Ascending aorta (tissue), 2 donors: ENCODE results near the gene HCST. TPM values are rescaled to one million over a fixed set of nuclear protein-coding genes. Genes with fewer than 3 reads are reported as not detected.
A peak's percentile ranks its signal among the peaks of the same experiment; 100 is the strongest.
"Not testable (repeated sequence)": the region's sequence is repeated elsewhere in the genome, so short reads cannot be mapped to it uniquely, and the experiment has no call there.

Experiments used
- DNase-seq, 2 donors: peaks; one replicate each; pipeline ENCODE4 v3.0.0-alpha.2; 2019; ENCODE audit warnings: low spot score in 2 of 2
- H3K27ac ChIP-seq, 2 donors: fragments of 200-600 bp; sonication (generic); one replicate each; pipeline ENCODE4 v1.5.1; 2016 to 2017; ENCODE audit warnings: mild to moderate bottlenecking in 1 of 2
- H3K27me3 ChIP-seq: fragments of 200-600 bp; sonication (generic); one replicate; pipeline ENCODE4 v1.5.1; 2017
- H3K36me3 ChIP-seq, 2 donors: fragments of 200-600 bp; sonication (generic); one replicate each; pipeline ENCODE4 v1.5.1; 2016
- H3K4me1 ChIP-seq, 2 donors: fragments of 200-600 bp; sonication (generic); one replicate each; pipeline ENCODE4 v1.5.1; 2016 to 2017; ENCODE audit warnings: mild to moderate bottlenecking in 1 of 2
- H3K4me3 ChIP-seq, 2 donors: fragments of 200-600 bp; sonication (generic); one replicate each; pipeline ENCODE4 v1.5.1; 2016 to 2017; ENCODE audit warnings: mild to moderate bottlenecking in 1 of 2
- H3K9me3 ChIP-seq, 2 donors: fragments of 200-600 bp; sonication (generic); one replicate each; pipeline ENCODE4 v1.5.1; 2016
- CTCF ChIP-seq, 3 experiments: fragments of 200-600 bp in 2 of 3; fragments of 450-650 bp in 1 of 3; sonication (generic) in 2 of 3; IDR thresholded peaks; one replicate each; pipeline ENCODE4 v1.5.1; 2016 to 2019; ENCODE audit warnings: antibody characterized with exemption in 3 of 3, mild to moderate bottlenecking in 1 of 3, moderate library complexity in 1 of 3
- intact Hi-C: fragments of 100-400 bp; cut with DNase I; formaldehyde crosslinking; loops from one replicate; pipeline ENCODE4 v1.15.1; 2023
- total RNA-seq: library from RNA; depleted of rRNA; stranded (reverse); fragments of >200 nt; gene quantifications from one replicate; pipeline ENCODE4 v1.1.0, GENCODE V29; 2016

Gene HCST
- total RNA-seq, 1 donor from 2014 or later = not detected

- no peak for DNase-seq
- intact Hi-C loops = no loop called here
- no peak for TF ChIP-seq CTCF (IDR thresholded peaks at IDR 0.05)
- Histone ChIP-seq H3K36me3 (no peaks in the 10 kb centered on the region), H3K4me3 (no peak overlapping the region), H3K9me3 (no peaks in the 10 kb centered on the region), H3K4me1 (no peaks in the 10 kb centered on the region), H3K27ac (no peak overlapping the region), H3K27me3 (no peaks in the 10 kb centered on the region)
Measured at GRCh38 chr19:35905178-35905727, 2.9 kb downstream of the HCST start.

GRCh38 chr19:35907377-35907745 is 5.0 kb downstream of the HCST start:
- H3K36me3 ChIP-seq = no peaks in the 10 kb centered on the region
- DNase-seq = no peak
- peak overlapping the region in 1 of 2 donors; percentile 39 for H3K4me3 ChIP-seq
- TF ChIP-seq CTCF (IDR thresholded peaks at IDR 0.05) = no peak
- no peaks in the 10 kb centered on the region for H3K27me3 ChIP-seq
- no peaks in the 10 kb centered on the region for H3K9me3 ChIP-seq
- intact Hi-C loops = no loop called here
- peak overlapping the region; percentile 45 to 47 for H3K27ac ChIP-seq
- no peaks in the 10 kb centered on the region for H3K4me1 ChIP-seq

- H3K36me3 ChIP-seq = no peaks in the 10 kb centered on the region
- peak within 1 kb of the TSS; percentile 47 to 49 for H3K27ac ChIP-seq
- peak within 1 kb of the TSS in 1 of 2 donors; percentile 39 for H3K4me3 ChIP-seq
- H3K27me3 ChIP-seq = no peaks in the 10 kb centered on the region
- no peaks in the 10 kb centered on the region for H3K9me3 ChIP-seq
- no peak for TF ChIP-seq CTCF (IDR thresholded peaks at IDR 0.05)
- DNase-seq = no peak
- intact Hi-C loops = no loop called here
- no peaks in the 10 kb centered on the region for H3K4me1 ChIP-seq
Measured at GRCh38 chr19:35908010-35908441, 5.7 kb downstream of the HCST start, which contains the start of gene TYROBP. Gene TYROBP, minus strand, starts transcription at chr19:35908295. Its CDS starts 67 bp downstream, at chr19:35908228.

GRCh38 chr19:35908973-35909683 is 6.8 kb downstream of the HCST start:
- no peaks in the 10 kb centered on the region for H3K27me3 ChIP-seq
- intact Hi-C loops = no loop called here
- H3K4me1 ChIP-seq = no peaks in the 10 kb centered on the region
- H3K36me3 ChIP-seq = no peaks in the 10 kb centered on the region
- H3K9me3 ChIP-seq = no peaks in the 10 kb centered on the region
- TF ChIP-seq CTCF (IDR thresholded peaks at IDR 0.05) = no peak
- no peak overlapping the region for H3K4me3 ChIP-seq
- H3K27ac ChIP-seq = peak overlapping the region in 1 of 2 donors; percentile 49
- peak; percentile 75 to 87 for DNase-seq

GRCh38 chr19:35909684-35910035 is 7.3 kb downstream of the HCST start:
- intact Hi-C loops = no loop called here
- Histone ChIP-seq H3K27me3 (no peaks in the 10 kb centered on the region), H3K4me3 (no peak overlapping the region), H3K36me3 (no peaks in the 10 kb centered on the region), H3K4me1 (no peaks in the 10 kb centered on the region), H3K27ac (peak overlapping the region in 1 of 2 donors; percentile 37), H3K9me3 (no peaks in the 10 kb centered on the region)
- no peak for TF ChIP-seq CTCF (IDR thresholded peaks at IDR 0.05)
- DNase-seq = no peak

GRCh38 chr19:35910355-35910754 is 8.0 kb downstream of the HCST start:
- H3K27me3 ChIP-seq, H3K27ac ChIP-seq, H3K4me1 ChIP-seq, H3K36me3 ChIP-seq, H3K4me3 ChIP-seq, DNase-seq, H3K9me3 ChIP-seq, intact Hi-C loops: not testable (repeated sequence)
